Ovary (tissue), 9 donors: ENCODE results near the gene MASP1. TPM values are rescaled to one million over a fixed set of nuclear protein-coding genes. Genes with fewer than 3 reads are reported as not detected.

ENCODE experiments used
- DNase-seq, 5 donors: peaks; one replicate each; pipeline ENCODE4 v3.0.0-alpha.2; 2019 to 2020
- H3K27ac ChIP-seq, 2 donors: fragments of 200-600 bp; one replicate each; pipeline versions ENCODE4 v1.5.1 to v1.8.0; 2019 to 2022
- H3K27me3 ChIP-seq: fragments of 200-600 bp; one replicate; pipeline ENCODE4 v1.8.0; 2022
- H3K36me3 ChIP-seq: fragments of 200-600 bp; sonication (generic); one replicate; pipeline ENCODE4 v1.5.1; 2019
- H3K4me1 ChIP-seq: one replicate; pipeline ENCODE4 v1.8.1; 2013; ENCODE audit warnings: mild to moderate bottlenecking, moderate library complexity; ENCODE audit not compliant: insufficient read depth
- H3K4me3 ChIP-seq: fragments of 200-600 bp; sonication (generic); one replicate; pipeline ENCODE4 v1.5.1; 2017
- H3K9me3 ChIP-seq, 2 donors: fragments of 200-600 bp in 1 of 2; sonication (generic) in 1 of 2; one replicate each; pipeline versions ENCODE4 v1.5.1 to v1.8.1; 2013 to 2019; ENCODE audit warnings: mild to moderate bottlenecking in 1 of 2, moderate library complexity in 1 of 2
- EP300 ChIP-seq: sonication (generic); formaldehyde crosslinking; IDR thresholded peaks from one replicate; pipeline ENCODE4 v1.6.1; 2017; ENCODE audit warnings: antibody characterized with exemption
- POLR2A ChIP-seq: fragments of 450-650 bp; IDR thresholded peaks from one replicate; pipeline ENCODE4 v1.6.1; 2017; ENCODE audit warnings: antibody characterized with exemption, mild to moderate bottlenecking, moderate library complexity
- WGBS, 3 donors: extraction: QIAGEN DNeasy Blood & Tissue Kit in 1 of 3; methylation state at CpG; one replicate each; pipeline versions ENCODE4 v1.1.5 to v1.1.7; 2013 to 2017; 5-methylcytosine and 5-hydroxymethylcytosine counted together
- intact Hi-C, 4 donors: fragments of 100-400 bp; cut with DNase I; formaldehyde crosslinking; loops; one replicate each; pipeline versions ENCODE4 v1.11.0 to v1.15.1; 2022 to 2023
- polyA plus RNA-seq, 2 donors: library from polyadenylated mRNA; stranded (reverse); fragments of 200-250 nt in 1 of 2; fragments of 350-450 nt in 1 of 2; fragmentation: Illumina TruSeq in 1 of 2; extraction: RNeasy Lipid Tissue Mini Kit (QIAGEN cat#74804) in 1 of 2; gene quantifications; one replicate each; pipeline ENCODE4 v1.2.3, GENCODE V29; 2013 to 2014
- total RNA-seq, 7 donors: library from RNA; depleted of rRNA in 2 of 7; stranded (reverse); fragments of >200 nt in 2 of 7; fragmentation: NEBNext Ultra II Directional in 3 of 7; extraction: Animal tissue kit (Norgen Biotek cat#: 25700) in 3 of 7; gene quantifications; one replicate each; pipeline versions ENCODE4 v1.1.0 to v1.2.4, GENCODE V29; 2016 to 2023
- TF ChIP-seq, protein P1 (sequence below), 3 donors: fragments of 450-650 bp in 2 of 3; fragments of 200-600 bp in 1 of 3; IDR thresholded peaks; one replicate each; pipeline versions ENCODE4 v1.5.1 to v1.8.0; 2016 to 2022; ENCODE audit warnings: antibody characterized with exemption in 3 of 3, mild to moderate bottlenecking in 1 of 3
- donor health status: DM: no; HTN: no; CAD: no; lungs with moderate emphysema.
- donor health status: DM: no; HTN: no; CAD: no.
- donor health status: Bipolar disorder and iron deficiency.
- donor health status: DM: yes; HTN: yes; CAD: no.
- donor health status: DM: no; HTN: no; CAD: no.
- donor health status: DM: yes; HTN: yes; CAD: no.

Gene MASP1
- total and polyA plus RNA-seq, 9 donors, result 0.40 to 19.5 (median 4.4) TPM

DNA sequence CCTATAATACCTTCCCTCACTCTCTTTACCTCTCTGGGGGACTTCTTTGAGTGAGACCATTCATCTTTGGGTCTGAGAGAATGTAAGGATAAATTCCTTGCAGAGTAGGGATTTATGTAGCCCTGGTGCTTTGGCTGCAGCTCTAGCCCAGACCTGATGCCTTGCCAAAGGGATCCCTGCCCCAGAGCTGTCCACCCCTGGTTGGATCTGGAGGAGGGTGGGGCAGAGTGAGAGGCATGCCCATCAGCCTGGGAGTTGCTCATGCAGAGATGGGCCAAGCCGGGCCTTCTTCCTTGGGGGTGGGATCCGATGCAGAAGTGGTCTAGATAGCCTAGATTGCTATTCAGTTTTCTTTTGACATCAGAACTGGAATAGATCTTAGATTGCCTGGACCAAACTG lies 62.8 kb downstream of the MASP1 start:
- 80 to 93% (median 86%) methylated on average over 2 of the region's 2 CpGs for WGBS, 3 donors
- no peak overlapping the region for H3K27ac ChIP-seq
- no peaks in the 10 kb centered on the region for H3K4me1 ChIP-seq
- TF ChIP-seq POLR2A (no peak), EP300 (no peak)
- TF ChIP-seq, protein P1, sequence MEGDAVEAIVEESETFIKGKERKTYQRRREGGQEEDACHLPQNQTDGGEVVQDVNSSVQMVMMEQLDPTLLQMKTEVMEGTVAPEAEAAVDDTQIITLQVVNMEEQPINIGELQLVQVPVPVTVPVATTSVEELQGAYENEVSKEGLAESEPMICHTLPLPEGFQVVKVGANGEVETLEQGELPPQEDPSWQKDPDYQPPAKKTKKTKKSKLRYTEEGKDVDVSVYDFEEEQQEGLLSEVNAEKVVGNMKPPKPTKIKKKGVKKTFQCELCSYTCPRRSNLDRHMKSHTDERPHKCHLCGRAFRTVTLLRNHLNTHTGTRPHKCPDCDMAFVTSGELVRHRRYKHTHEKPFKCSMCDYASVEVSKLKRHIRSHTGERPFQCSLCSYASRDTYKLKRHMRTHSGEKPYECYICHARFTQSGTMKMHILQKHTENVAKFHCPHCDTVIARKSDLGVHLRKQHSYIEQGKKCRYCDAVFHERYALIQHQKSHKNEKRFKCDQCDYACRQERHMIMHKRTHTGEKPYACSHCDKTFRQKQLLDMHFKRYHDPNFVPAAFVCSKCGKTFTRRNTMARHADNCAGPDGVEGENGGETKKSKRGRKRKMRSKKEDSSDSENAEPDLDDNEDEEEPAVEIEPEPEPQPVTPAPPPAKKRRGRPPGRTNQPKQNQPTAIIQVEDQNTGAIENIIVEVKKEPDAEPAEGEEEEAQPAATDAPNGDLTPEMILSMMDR (IDR thresholded peaks at IDR 0.05), result no peak
- H3K9me3 ChIP-seq, result no peaks in the 10 kb centered on the region
- no peaks in the 10 kb centered on the region for H3K27me3 ChIP-seq
- DNase-seq, result no peak
- no peak overlapping the region for H3K4me3 ChIP-seq
- no peaks in the 10 kb centered on the region for H3K36me3 ChIP-seq
- intact Hi-C loops, result loop anchor here in 2 of 4 donors (10.0 kb wide), 2 partner anchors 86 to 446 kb away; partner anchors contain the start of gene SST (in 1 of the 2)

DNA sequence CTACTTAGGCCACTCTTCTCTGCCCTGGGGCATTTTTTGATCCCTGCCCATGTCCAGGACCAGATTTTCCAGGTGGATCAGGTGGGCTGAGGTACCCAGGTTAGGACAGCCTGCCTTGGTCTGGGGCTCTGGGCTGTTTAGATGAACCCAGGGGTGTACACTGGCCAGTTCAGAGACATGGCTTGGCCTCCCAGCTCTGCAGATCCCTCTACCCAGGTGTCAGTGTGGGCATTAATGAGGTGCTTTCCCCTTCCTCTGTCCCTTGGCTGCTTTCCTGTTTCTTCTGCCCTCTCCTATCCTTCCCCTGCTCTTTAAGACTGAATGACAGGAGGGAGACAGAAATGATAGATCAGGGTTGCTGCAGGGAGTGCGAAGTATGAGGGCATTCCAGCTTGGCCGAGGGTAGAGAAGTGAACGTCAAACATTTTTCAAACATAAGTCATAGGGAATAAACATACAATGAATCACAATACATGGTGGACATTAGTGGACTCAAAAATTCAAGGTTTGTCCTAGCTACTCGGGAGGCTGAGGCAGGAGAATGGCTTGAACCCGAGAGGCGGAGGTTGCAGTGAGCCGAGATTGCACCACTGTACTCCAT lies 63.8 kb downstream of the MASP1 start:
- TF ChIP-seq POLR2A (no peak), EP300 (no peak)
- TF ChIP-seq, protein P1 (IDR thresholded peaks at IDR 0.05), result no peak
- Histone ChIP-seq H3K4me3 (no peak overlapping the region), H3K27ac (no peak overlapping the region), H3K27me3 (no peaks in the 10 kb centered on the region), H3K9me3 (no peaks in the 10 kb centered on the region), H3K36me3 (no peaks in the 10 kb centered on the region), H3K4me1 (no peaks in the 10 kb centered on the region)
- intact Hi-C loops, result loop anchor here in 2 of 4 donors (10.0 kb wide), 2 partner anchors 87 to 447 kb away; partner anchors contain the start of gene SST (in 1 of the 2)
- DNase-seq, result no peak
- WGBS, 3 donors, result 76 to 85% (median 85%) methylated on average over 7 of the region's 7 CpGs

DNA sequence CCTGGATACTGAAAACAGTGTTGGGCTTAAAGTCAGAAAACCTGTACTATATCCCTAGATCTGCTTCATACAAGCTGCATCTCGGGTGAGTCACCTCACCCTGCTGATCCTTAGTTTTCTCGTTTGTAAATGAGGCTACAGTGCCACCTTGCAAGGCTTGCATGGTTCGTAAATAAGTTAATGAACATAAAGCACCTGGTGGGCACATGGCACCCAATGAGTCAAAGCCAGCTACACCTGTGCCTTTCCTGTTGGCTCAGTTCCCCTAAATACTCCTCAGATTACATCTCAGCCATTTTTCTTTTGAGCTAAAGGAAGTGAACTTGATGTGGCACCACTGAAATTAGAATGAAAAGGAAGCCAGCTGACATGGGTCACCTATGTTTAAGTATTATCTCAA lies 67.7 kb downstream of the MASP1 start:
- no peaks in the 10 kb centered on the region for H3K4me1 ChIP-seq
- no peaks in the 10 kb centered on the region for H3K27me3 ChIP-seq
- WGBS, 3 donors, result 76 to 86% (median 79%) methylated on average over 3 of the region's 3 CpGs
- no peak overlapping the region for H3K27ac ChIP-seq
- no peak overlapping the region for H3K4me3 ChIP-seq
- DNase-seq, result no peak
- intact Hi-C loops, result loop anchor here in 3 of 4 donors (5.0 to 10.0 kb wide), 4 partner anchors 91 to 454 kb away; partner anchors contain the start of gene SST (in 1 of the 3)
- no peaks in the 10 kb centered on the region for H3K9me3 ChIP-seq
- TF ChIP-seq EP300 (no peak), POLR2A (no peak)
- TF ChIP-seq, protein P1 (IDR thresholded peaks at IDR 0.05), result no peak
- no peaks in the 10 kb centered on the region for H3K36me3 ChIP-seq

DNA sequence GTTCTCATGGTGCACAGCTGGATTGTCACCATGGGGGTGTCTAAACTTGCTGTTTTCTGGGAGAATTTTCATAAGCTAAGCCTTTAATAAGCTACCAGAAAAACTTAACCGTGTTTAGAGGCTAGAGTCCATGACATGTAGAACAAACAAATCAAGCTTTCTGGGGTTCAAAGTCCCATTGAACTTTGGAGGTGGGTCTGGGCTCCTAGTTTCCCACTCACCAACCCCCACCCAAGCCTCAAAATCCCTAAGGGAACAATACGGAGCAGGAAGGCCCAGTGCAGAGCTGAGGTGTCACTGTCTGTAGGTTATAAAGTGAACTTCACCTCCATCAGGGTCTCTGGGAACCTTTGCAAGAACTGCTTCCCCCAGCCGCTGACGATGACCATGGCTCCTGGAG lies 68.7 kb downstream of the MASP1 start:
- TF ChIP-seq POLR2A, result no peak
- 75 to 85% (median 81%) methylated on average over 4 of the region's 4 CpGs for WGBS, 3 donors
- Histone ChIP-seq H3K27me3 (no peaks in the 10 kb centered on the region), H3K36me3 (no peaks in the 10 kb centered on the region), H3K27ac (no peak overlapping the region), H3K4me3 (no peak overlapping the region), H3K4me1 (no peaks in the 10 kb centered on the region), H3K9me3 (no peaks in the 10 kb centered on the region)
- intact Hi-C loops, result loop anchor here in 3 of 4 donors (5.0 to 10.0 kb wide), 4 partner anchors 92 to 454 kb away; partner anchors contain the start of gene SST (in 1 of the 3)
- no peak for DNase-seq

DNA sequence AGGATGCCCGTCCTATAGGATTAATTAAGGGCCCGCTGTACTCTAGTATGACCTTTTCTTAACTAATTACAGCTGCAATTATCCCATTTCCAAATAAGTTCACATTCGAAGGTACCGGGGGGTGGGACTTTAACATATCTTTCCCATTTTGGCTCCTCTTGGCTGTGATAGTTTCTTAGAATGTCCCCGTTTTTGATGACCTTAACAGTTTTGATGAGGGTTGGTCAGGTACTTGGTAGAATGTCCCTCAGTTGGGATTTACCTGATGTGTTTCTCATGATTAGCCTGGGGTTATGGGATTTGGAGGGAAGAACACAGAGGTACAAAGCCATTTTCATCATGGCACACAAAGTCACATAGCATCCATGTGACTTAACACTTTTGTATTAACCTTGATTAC lies 76.1 kb downstream of the MASP1 start:
- Histone ChIP-seq H3K36me3 (no peaks in the 10 kb centered on the region), H3K4me1 (peaks cover 3% of the 10 kb centered on the region), H3K9me3 (no peaks in the 10 kb centered on the region), H3K27ac (no peak overlapping the region), H3K4me3 (no peak overlapping the region), H3K27me3 (no peaks in the 10 kb centered on the region)
- intact Hi-C loops, result loop anchor here in 2 of 4 donors (5.0 kb wide), 2 partner anchors 467 to 497 kb away; no protein-coding TSS in a partner anchor
- DNase-seq, result no peak
- no peak for TF ChIP-seq POLR2A
- TF ChIP-seq, protein P1 (IDR thresholded peaks at IDR 0.05), result no peak
- no peak for TF ChIP-seq EP300
- WGBS, 3 donors, result 84 to 98% (median 92%) methylated on average over 5 of the region's 5 CpGs
